ENCODE results near the gene ETNPPL.

GRCh38 chr4:108795733-108796132 is 32.9 kb upstream of the ETNPPL start:
- TF ChIP-seq CTCF (conservative IDR thresholded peaks at IDR 0.05) (no peak), EZH2 (IDR thresholded peaks at IDR 0.05; ENCODE audit: low read depth) (no peak)

Measured in PC-9 (cell line).